Measurements from ENCODE around the gene ZPLD1.

Gene ZPLD1

DNA sequence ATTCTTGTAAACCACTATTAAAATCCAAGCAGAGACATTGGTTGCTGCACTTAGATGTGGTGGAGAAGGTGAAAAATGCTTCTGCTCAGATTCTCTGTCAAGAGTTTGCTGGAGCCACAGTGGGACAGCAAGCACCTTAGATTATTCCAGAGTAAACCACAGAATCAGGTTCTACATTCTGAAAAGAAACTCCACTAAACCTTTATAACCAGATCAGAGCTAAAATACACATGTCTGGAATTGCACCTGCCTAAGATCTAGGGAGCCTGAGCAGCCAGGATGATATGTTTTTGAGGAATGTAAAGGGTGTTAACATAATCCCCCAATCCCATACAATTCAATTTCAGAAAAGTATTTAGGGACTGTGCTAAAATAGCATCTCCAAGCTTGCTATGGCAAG is at the start of gene ZPLD1:
ZPLD1 (plus strand) TSS at position 301 of the 400 bp plus-strand sequence. CDS start 3,473 bp downstream, outside the sequence.
- DNase-seq = no peak

DNA sequence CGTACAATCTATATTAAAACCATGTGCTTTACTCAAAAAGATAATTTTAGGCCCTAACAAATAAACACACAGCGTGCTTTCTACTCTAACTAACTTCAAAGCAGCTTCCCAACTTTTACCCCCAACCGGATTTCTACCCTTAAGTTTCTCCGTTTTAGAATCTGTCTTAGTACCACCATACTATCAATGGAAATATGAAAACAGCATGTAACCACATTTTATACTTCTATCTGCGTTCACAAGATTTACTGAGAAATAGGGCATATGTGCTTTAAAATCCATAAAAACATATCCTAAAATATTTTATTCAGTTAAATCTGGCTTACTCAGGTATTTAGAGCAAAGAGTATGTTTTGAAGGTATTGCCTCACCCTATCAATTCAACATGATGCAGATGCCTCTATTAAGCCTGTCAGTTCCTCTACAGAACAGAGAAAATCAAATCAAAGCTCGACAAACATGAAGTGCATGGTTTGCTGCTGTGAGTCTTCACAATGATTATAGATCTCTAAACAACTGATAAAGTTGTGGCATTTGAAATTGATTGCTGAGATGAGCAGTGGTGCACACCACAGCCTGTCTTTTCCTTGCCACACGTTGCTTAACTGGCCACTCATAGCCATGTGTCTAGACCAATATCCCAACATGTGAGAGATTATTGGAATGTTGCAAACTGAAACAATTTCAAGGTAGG is 44.5 kb upstream of the ZPLD1 start:
- DNase-seq = no peak

DNA sequence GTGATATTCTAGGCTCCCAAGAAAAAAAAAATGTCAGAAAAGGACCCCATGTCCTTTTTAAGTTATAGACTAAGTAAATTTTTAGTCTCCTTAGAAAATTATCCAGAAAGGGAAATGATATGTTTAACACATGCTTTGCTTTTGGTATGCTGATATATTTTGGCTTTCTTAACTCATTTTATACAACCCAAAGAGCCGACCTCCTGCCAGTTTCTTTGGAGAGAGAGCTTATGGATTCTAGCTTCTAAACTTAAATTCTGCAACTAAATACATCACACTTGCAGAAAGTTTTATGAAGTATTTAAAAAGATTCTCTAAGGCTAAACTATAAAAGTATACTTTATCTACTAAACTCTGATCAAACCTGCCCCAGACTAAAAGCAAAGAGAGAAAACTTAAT is 43.9 kb upstream of the ZPLD1 start:
- DNase-seq = no peak

DNA sequence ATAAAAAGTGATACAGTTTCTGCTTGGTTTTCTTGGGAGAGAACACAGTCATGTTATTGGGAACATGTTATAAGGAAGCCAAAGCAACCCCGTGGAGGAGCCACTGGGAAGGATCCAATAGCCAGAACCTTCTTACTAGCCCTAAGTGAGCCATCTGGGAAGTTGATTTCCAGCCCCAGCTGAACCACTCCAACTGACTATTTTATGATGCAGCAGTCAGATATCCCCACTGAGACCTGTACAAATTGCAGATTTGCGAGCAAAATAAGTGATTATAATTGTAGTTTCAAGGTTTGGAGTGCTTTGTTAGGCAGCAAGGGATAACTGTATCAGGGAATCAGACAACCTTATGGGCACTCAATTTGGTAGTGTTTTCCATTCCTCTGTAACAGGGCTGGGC is 43.3 kb upstream of the ZPLD1 start:
- no peak for DNase-seq

DNA sequence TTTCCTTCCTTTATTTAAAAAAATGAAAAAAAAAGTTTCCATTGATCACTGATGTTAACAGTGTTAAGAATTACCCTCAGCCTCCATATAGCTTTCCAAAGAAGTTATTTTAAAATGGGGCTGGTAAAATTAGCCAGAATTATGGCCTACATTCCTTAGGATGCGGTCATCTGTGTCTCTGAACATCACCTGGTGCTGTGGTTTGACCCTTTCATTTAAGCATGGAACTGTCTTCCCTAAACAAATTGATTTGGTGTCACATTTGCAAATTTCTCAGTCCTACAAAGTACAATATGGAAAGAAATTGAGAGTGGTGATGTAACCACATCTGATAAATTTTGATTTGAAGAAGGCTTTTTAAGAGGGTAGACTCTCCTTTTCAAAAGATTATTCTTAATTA is 40.3 kb upstream of the ZPLD1 start:
- DNase-seq = no peak

GRCh38 chr3:102398176-102398575 is 36.6 kb upstream of the ZPLD1 start:
- DNase-seq = no peak

GRCh38 chr3:102398666-102399065 is 36.1 kb upstream of the ZPLD1 start:
- no peak for DNase-seq

DNA sequence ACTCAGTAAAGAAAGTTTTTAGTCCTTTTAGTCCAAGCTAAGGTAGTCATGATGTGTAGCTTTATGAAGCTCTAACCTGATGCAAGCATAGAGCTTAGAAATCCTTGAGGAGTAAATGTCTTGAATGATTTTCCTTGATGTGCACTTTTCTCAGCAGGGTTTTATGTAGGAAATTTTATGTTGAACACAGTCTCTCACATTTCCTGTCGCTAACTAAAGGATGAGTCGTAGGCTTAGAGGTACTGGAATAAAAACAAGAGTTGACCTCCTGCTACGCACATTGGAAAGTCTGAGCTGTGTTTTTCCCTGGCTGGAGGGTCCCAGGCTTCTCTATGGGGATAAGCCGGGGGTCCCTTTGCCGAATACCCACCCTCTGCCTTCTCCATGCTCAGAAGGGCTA is 34.7 kb upstream of the ZPLD1 start:
- DNase-seq = no peak

- no peak for DNase-seq
These were observed 34.0 kb upstream of the ZPLD1 start for GRCh38 chr3:102400766-102401165.

- DNase-seq = no peak
These were observed 24.2 kb upstream of the ZPLD1 start for GRCh38 chr3:102410616-102411015.

GRCh38 chr3:102415553-102415952 is 19.3 kb upstream of the ZPLD1 start:
- DNase-seq = no peak

DNA sequence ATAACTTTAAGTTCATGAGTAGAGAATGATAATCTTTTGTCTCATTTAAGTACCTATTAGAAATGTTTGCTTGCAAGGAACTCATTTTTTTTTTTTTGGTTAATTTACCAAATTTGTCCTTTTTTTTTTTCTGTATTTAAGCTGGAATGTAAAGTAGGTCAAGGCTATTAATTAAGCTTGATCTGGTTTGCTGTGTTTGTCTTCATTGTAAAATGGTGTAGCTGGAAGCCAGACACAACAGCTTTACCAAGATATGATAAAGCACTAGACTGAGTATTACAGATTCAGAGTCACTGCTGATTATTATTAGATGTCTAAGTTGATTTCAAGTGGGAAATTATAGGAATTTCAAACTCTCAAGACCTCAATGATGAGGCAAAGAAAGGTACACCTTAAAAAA is 15.0 kb upstream of the ZPLD1 start:
- no peak for DNase-seq

GRCh38 chr3:102441832-102442231 is 7.0 kb downstream of the ZPLD1 start:
- no peak for DNase-seq

DNA sequence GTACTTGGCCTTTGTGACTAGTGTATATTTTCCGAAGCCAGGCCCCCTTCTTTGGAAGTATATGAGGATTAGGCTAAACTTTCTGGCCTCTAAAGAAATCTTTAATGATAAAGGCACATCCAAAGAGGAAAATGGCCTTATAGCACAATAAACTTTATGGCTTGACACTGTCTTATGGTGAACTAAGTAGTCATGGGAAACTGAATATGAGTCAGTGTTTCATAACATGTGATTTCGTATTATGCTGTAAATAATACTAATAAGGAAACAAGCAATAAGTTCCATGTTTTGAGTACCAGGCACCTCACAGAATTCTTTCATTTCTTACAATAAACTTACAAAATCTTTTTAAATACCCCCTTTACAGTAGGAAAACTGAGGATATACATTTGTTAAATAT is 8.2 kb downstream of the ZPLD1 start:
- DNase-seq = no peak

DNA sequence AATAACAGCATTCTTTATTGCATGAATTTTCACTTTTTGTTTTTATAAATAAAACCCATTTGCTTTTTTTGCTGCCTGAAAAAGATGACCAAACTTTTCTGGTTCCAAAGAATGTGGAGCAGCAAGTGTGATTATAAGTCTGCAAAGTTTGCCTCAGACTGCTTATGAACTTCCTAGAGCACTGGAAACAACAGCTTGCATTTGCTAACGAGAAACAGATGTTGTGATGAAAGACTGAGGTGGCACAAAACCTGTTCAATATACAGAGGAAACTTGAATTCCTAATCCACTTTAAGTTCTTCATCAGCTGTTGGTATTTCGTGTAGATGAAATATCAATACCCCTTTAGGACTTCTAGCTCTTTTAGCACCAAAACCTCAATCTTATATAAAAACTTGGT is 9.3 kb downstream of the ZPLD1 start:
- no peak for DNase-seq

- DNase-seq = no peak
These were observed 12.5 kb downstream of the ZPLD1 start for GRCh38 chr3:102447272-102447671.

GRCh38 chr3:102449341-102449740 is 14.5 kb downstream of the ZPLD1 start:
- no peak for DNase-seq

GRCh38 chr3:102449930-102450329 is 15.1 kb downstream of the ZPLD1 start:
- no peak for DNase-seq

DNA sequence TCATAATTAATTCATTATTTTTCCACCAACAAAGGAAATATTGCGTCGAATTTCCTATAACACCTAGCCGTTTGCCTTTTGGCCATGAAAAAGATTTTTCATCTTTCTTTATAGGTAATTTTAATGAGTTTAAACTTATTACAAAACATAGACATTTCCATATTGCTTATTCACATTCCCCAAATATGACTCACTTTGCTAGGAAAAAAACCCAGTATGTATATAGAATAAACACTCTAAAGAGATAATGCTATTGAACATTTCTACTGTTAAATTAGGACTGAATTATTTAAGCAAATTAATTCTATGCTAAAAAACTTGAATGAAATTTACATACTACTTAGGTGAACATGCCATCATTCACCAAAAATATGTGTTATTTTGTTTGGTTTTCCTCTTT is 16.2 kb downstream of the ZPLD1 start:
- no peak for DNase-seq

GRCh38 chr3:102451543-102451942 is 16.7 kb downstream of the ZPLD1 start:
- no peak for DNase-seq

DNA sequence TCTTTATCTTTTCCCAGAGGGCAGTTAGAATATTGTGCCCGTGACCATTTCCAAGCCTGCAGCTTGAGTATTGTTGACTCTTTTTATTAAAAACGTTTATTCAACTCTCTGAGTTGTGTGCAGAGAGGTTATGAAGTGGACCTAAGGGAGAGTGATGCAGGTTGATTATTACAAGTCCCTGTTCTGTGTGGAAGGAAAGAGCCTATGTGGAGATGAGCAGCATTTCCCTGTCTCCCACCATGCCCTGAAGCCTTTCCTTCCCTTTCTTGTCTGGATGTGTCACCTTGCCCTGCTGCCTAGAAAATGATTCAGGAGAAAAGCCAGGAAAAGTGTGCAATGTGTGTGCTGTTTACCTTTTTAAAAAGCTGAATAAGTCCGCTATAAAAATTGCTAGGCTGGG is 19.4 kb downstream of the ZPLD1 start:
- no peak for DNase-seq

DNA sequence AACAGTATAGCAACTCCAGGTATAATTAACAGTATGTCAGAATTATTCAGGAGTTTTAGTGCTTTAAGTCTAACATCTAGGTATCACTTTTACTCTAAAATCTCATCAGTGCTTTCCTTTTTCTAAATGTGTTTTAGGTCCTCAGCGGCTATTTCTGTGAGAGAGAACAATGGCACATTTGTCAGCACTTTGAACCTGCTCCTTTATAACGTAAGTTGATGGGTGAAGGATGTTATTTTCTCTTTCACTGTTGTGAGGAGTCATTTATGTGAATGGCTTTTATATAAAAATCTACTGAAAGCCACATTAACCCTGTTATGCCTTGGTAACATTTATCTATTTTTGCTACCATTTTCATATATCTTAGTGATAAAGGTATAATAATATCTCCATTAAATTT is 22.8 kb downstream of the ZPLD1 start:
- no peak for DNase-seq

- DNase-seq = no peak
These were observed 25.8 kb downstream of the ZPLD1 start for GRCh38 chr3:102460579-102460978.

DNA sequence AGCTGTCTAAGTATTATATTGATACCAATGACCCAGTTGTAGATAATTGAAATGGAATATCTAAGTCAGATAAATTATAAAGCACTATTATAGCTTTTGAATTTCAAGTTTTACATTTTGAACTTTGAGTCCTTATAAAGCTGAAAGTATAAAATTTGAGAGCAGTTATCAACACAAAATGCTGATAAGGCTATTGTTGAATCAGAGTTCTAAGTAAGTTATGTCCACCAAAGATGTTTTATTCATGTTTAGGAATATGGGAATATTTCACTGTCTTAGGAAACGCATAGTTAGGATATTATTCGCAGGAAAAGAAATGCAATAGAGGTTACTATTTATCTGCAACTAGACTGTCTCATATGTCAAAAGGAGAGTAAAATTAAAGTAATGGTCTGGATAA is 29.4 kb downstream of the ZPLD1 start:
- no peak for DNase-seq

GRCh38 chr3:102466001-102466400 is 31.2 kb downstream of the ZPLD1 start:
- DNase-seq = no peak

DNA sequence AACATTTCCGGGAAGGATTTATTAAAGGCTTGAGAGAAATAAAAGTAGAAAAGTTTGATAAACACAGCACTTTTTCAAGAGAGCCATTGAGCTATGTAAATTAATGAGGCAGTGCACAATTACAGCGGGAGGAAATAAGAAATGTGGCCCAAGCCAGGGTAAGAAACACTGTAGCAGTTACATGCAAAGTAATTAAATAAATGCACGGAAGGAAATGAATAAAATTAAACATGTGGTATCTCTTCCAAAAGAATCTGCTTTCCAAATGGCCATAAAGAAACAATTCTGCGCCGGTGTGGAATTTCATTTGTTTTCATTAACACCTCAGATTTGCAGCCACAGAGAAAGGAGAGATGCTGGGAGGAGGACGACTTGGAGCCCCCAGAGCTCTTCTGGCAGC is 35.3 kb downstream of the ZPLD1 start:
- DNase-seq = no peak
